HepG2 (cell line): Measurements from ENCODE around the gene VPS37B. TPM values are rescaled to one million over a fixed set of nuclear protein-coding genes. Genes with fewer than 3 reads are reported as not detected.

Experiments
- ISL2 ChIP-seq: sonication (generic); formaldehyde crosslinking; IDR thresholded peaks from 2 replicates; pipeline ENCODE4 v1.5.0; 2020; ENCODE audit warnings: missing genetic modification reagents
- MED13 ChIP-seq: sonication (generic); formaldehyde crosslinking; IDR thresholded peaks from 2 replicates; pipeline ENCODE4 v1.5.0; 2020; ENCODE audit warnings: missing genetic modification reagents
- MIER2 ChIP-seq: IDR thresholded peaks from 2 replicates; pipeline ENCODE4 v1.6.1; 2016; ENCODE audit warnings: missing biosample characterization, missing genetic modification reagents
- MXD3 ChIP-seq: IDR thresholded peaks from 2 replicates; pipeline ENCODE4 v1.6.1; 2016; ENCODE audit warnings: mild to moderate bottlenecking, missing biosample characterization, missing genetic modification reagents
- RBAK ChIP-seq: sonication (generic); formaldehyde crosslinking; IDR thresholded peaks from 2 replicates; pipeline ENCODE4 v1.5.1; 2020; ENCODE audit warnings: mild to moderate bottlenecking, missing genetic modification reagents
- ZBTB49 ChIP-seq: sonication (generic); formaldehyde crosslinking; IDR thresholded peaks from 2 replicates; pipeline ENCODE4 v1.4.0; 2020; ENCODE audit warnings: missing genetic modification reagents, borderline replicate concordance
- ZNF253 ChIP-seq: sonication (generic); formaldehyde crosslinking; IDR thresholded peaks from 2 replicates; pipeline ENCODE4 v1.8.0; 2022; ENCODE audit warnings: mild to moderate bottlenecking, missing genetic modification reagents, borderline replicate concordance
- ZNF513 ChIP-seq: sonication (generic); formaldehyde crosslinking; conservative IDR thresholded peaks from 2 replicates; pipeline ENCODE4 v1.5.0; 2020; ENCODE audit warnings: missing genetic modification reagents
- ZNF562 ChIP-seq: sonication (generic); formaldehyde crosslinking; IDR thresholded peaks from 2 replicates; pipeline ENCODE4 v1.8.0; 2022; ENCODE audit warnings: missing genetic modification reagents, borderline replicate concordance
- ZNF577 ChIP-seq: sonication (generic); formaldehyde crosslinking; IDR thresholded peaks from 2 replicates; pipeline ENCODE4 v1.4.0; 2020; ENCODE audit warnings: mild to moderate bottlenecking, low read depth, missing genetic modification reagents, borderline replicate concordance
- polyA plus RNA-seq, 8 experiments: library from polyadenylated mRNA; depleted of rRNA in 3 of 8; stranded (reverse) in 7 of 8; unstranded in 1 of 8; fragments of >200 nt; fragmentation: Illumina TruSeq in 4 of 8; extraction: Trizol in 4 of 8; gene quantifications; 2 replicates each; pipeline versions ENCODE4 v1.2.1 to v1.2.3, GENCODE V29; 2011 to 2016; ENCODE audit warnings: low read depth in 4 of 8, missing spikeins in 1 of 8, mixed read lengths in 1 of 8; ENCODE audit not compliant: insufficient read depth in 1 of 8
- total RNA-seq, 5 experiments: library from RNA; depleted of rRNA; stranded (reverse); fragments of >200 nt; fragmentation: Illumina TruSeq; extraction: Trizol; gene quantifications; 2 replicates each; pipeline ENCODE4 v1.2.3, GENCODE V29; 2016; ENCODE audit warnings: low read depth in 1 of 5
- TF ChIP-seq, protein P1 (sequence below): sonication (generic); formaldehyde crosslinking; IDR thresholded peaks from 2 replicates; pipeline ENCODE4 v1.4.0; 2020; ENCODE audit warnings: mild to moderate bottlenecking, missing genetic modification reagents
- TF ChIP-seq, protein P2 (sequence below): IDR thresholded peaks from 2 replicates; pipeline ENCODE4 v1.6.1; 2016; ENCODE audit warnings: missing compliant biosample characterization, missing genetic modification reagents, borderline replicate concordance
- TF ChIP-seq, protein P3 (sequence below), 2 experiments: sonication (generic) in 1 of 2; formaldehyde crosslinking in 1 of 2; IDR thresholded peaks; 2 replicates each; pipeline versions ENCODE4 v1.4.0 to v1.6.1; 2018 to 2020; ENCODE audit warnings: missing genetic modification reagents in 2 of 2, borderline replicate concordance in 1 of 2, low read depth in 1 of 2, mild to moderate bottlenecking in 1 of 2, missing biosample characterization in 1 of 2

Gene VPS37B
- total and polyA plus RNA-seq, 2 of the 13 experiments (the other 11 are each of a cell fraction or from before 2014, with no cell fraction given) = 4.6 to 5.3 TPM

DNA sequence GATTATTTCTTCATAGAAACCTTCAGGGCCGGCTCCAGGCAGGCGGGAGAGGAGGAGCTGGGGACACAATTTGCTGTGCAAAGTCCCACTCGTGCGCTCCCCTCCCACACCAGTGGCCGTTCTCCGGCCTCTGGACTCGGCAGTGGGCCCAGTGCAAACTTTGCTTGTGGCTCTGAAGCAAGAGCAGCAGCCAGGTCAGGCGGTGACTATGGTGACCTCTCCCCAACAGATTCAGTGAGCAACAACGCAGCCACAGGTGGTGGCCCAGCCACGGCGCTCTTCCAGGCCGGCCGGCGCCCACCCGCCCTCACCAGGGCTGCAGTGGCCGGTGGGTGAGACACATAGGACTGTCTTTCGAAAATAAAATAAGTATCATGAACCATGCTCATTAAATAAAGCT is 29.5 kb downstream of the VPS37B start (continued):
- TF ChIP-seq, protein P1, sequence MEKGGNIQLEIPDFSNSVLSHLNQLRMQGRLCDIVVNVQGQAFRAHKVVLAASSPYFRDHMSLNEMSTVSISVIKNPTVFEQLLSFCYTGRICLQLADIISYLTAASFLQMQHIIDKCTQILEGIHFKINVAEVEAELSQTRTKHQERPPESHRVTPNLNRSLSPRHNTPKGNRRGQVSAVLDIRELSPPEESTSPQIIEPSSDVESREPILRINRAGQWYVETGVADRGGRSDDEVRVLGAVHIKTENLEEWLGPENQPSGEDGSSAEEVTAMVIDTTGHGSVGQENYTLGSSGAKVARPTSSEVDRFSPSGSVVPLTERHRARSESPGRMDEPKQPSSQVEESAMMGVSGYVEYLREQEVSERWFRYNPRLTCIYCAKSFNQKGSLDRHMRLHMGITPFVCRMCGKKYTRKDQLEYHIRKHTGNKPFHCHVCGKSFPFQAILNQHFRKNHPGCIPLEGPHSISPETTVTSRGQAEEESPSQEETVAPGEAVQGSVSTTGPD (CRISPR knock-in tag) = no peak
- TF ChIP-seq MIER2 = no peak
- no peak for TF ChIP-seq ZNF577 (CRISPR knock-in tag)
- TF ChIP-seq RBAK (CRISPR knock-in tag) = no peak
- TF ChIP-seq ISL2 = no peak
- TF ChIP-seq ZNF513 = no peak
- no peak for TF ChIP-seq ZNF562 (CRISPR knock-in tag)
- TF ChIP-seq, protein P2, sequence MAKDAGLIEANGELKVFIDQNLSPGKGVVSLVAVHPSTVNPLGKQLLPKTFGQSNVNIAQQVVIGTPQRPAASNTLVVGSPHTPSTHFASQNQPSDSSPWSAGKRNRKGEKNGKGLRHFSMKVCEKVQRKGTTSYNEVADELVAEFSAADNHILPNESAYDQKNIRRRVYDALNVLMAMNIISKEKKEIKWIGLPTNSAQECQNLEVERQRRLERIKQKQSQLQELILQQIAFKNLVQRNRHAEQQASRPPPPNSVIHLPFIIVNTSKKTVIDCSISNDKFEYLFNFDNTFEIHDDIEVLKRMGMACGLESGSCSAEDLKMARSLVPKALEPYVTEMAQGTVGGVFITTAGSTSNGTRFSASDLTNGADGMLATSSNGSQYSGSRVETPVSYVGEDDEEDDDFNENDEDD = no peak
- TF ChIP-seq MED13 (CRISPR knock-in tag) = no peak
- TF ChIP-seq ZBTB49 (CRISPR knock-in tag) = no peak
- TF ChIP-seq MXD3 = no peak
- no peak for TF ChIP-seq ZNF253 (CRISPR knock-in tag)
- TF ChIP-seq, protein P3, sequence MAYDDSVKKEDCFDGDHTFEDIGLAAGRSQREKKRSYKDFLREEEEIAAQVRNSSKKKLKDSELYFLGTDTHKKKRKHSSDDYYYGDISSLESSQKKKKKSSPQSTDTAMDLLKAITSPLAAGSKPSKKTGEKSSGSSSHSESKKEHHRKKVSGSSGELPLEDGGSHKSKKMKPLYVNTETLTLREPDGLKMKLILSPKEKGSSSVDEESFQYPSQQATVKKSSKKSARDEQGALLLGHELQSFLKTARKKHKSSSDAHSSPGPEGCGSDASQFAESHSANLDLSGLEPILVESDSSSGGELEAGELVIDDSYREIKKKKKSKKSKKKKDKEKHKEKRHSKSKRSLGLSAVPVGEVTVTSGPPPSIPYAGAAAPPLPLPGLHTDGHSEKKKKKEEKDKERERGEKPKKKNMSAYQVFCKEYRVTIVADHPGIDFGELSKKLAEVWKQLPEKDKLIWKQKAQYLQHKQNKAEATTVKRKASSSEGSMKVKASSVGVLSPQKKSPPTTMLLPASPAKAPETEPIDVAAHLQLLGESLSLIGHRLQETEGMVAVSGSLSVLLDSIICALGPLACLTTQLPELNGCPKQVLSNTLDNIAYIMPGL (CRISPR knock-in tag; IDR thresholded peaks at IDR 0.05; ENCODE audit: borderline replicate concordance in 1 of 2, low read depth in 1 of 2) = no peak
